ENCODE results near the gene SH3RF3.

Gene SH3RF3

DNA sequence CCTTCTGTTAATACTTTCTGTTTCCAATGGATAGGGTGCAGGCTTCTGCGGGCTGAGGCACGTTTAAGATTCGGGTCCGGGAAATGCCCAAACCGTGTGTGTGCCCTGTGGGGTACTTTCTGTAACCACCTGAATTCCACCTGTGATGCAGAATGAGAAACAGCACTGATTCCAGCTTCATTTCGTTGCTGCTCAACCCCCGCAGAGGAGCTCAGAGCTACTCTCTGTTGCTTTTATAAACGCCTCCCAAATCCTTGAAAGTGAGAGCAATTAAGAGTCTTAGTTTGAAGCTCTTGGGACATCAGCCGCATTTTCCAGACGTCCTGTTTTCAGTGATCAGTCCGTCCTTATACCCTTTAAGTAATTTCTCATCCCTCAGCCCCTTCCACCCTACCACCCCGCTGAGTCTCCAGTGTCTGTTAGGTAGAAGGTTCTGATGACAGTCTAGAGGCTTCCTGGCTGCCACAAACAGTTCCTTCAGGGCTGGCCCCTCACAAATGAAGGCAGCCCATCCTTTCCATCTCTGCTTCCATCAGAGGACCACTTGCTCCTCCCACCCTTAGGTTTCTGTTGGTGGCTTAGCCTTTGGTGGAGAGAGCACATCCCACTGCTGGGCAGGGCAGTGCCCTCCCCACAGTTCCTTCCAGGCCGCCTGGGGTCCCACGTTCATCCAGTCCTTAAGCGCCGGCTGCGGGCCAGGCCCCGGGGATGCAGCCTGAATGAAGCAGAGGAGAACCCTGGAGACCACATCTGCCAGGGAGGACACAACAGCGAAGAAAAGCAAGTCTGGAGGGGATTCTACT is 254.7 kb downstream of the SH3RF3 start:
- no peak for DNase-seq

GRCh38 chr2:109384308-109385271 is 255.6 kb downstream of the SH3RF3 start:
- no peak for DNase-seq

DNA sequence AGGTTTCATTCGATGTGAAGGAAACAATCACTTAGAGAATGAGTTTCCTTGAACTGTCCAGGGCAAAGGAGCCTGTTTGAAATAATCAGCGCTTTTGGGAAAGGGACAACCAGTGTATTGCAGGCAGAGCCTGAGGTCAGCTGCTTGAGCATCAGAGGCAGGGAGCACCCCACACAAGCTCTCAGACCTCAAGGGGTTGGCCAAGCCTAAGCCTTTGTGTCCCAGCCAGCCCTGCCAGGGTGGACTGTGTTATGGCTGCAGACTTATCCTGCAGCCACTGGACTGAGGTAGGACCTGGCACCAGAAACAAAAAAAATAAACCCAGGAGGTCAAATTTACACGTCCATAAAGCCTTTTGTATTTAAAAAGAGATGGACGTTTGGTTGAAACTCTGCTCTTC is 256.5 kb downstream of the SH3RF3 start:
- DNase-seq = no peak

- no peak for DNase-seq
Measured at GRCh38 chr2:109386004-109386695, 257.1 kb downstream of the SH3RF3 start.

- no peak for DNase-seq
Measured at GRCh38 chr2:109387221-109387735, 258.3 kb downstream of the SH3RF3 start.

DNA sequence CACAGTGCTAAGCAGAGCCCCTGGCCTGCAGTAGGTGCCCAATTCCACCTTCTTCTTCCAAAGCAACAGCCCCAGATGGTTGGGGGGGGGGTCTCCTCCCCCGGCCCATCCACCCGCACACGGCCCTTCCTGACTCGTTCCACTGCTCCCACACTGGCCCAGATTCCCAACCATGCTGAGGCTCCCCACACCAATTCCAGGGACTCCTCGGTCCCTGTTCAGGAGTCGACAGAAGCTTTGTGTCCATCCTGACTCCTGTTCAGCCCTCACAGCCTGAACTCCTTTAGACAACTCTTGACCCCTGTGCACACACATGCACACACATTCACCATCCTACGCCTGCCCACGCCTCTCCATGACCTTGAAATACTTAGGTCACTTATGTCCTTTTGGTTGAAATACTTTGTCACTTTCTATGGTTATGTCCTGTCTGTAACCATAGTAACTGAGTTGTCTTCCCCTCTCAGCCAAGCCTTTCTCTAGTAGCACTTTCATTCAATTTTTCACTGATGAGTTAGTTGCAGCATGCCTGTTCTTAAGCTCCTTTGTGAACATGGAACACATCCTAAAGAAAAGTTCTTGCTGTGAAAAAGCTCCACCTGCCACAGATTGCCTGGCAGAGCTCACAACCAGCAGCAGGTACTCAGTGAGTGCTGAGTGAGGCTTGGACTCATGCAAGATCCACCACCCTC is 258.9 kb downstream of the SH3RF3 start:
- DNase-seq = no peak

GRCh38 chr2:109391243-109391642 is 262.2 kb downstream of the SH3RF3 start:
- DNase-seq = no peak

- DNase-seq = no peak
Measured at GRCh38 chr2:109392140-109392539, 263.1 kb downstream of the SH3RF3 start.

GRCh38 chr2:109392816-109393661 is 264.0 kb downstream of the SH3RF3 start:
- DNase-seq = no peak

GRCh38 chr2:109393662-109393972 is 264.6 kb downstream of the SH3RF3 start:
- DNase-seq = no peak

DNA sequence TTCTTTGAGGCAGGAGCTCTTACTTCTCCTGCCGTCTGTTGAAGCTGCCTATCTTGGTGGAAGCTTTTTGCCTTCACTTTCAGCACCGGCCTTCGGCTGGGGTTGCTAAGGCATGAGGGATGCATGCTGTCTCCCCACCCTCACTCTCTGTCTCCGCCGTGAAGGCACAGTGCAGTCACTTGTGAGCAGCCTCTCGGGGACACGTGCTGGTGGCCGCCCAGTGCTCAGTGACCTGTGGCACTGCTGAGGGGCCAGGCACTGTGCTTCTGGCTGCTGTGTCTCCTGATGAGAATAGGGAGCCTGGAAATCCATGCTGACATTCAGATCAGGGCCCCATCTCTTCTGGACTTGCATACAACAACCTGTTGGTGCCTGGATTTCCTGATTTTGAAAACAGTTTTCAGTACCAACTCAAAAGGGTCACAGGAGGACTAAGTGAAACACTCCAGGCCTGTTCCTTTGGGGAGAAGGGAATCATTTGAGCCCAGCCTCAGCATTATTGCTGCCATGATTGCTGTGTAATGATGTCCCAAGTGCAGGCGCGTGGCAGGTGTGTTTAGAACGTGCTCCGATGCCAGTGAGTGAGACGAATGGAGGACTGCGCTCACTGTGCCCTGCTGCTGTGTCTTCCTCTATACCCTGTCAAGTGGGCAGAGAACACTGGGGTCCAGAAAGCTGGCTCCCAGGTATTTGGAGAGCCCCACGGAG is 266.6 kb downstream of the SH3RF3 start:
- DNase-seq = no peak

DNA sequence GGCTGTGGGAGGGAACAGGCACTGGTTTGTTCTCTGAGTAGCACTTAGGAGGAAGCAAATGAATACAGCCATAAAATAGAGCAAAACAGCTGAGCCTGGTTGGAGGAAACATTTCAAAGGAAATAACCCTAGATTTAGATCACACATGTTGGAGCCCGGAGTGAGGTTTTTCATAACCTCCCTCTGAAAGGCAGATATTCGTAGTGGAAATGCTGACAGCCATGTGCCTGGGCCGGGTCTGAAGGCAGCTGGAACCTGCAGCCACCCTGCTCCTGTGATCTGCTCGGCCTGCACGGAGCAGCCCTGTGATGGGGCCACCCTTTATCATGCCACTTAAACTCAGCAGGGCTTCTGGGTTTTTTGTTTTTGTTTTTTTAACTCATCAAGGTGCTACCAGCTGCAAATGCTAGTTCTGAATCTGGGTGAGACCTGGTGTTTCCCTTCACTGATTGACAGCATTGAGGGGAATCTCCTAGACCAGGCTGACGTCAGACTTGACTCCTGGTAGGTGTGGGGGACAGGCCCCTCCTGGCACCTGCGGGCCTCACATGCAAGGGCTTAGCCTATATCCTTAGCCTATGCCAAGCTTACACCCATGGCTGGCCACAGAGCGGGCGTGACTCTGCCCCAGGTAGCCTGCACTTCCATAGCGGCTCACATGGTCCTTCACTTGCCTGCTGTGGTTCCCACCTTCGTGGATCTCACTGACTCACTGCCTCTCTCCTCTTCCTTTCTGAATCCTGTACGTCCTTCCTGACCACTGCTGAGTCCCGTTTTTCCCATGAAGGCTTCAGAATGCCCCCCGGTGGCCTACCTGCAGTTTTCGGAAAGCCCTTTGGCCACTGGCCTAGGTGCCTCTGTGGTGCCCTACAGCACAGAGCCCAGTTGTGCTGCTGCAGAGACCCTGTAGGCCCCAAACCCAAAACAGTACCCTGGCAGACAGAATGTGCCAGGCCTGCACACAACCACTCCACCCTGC is 267.5 kb downstream of the SH3RF3 start:
- no peak for DNase-seq

- DNase-seq = no peak
Measured at GRCh38 chr2:109397893-109398292, 268.9 kb downstream of the SH3RF3 start.

GRCh38 chr2:109398366-109399015 is 269.5 kb downstream of the SH3RF3 start:
- DNase-seq = no peak

GRCh38 chr2:109399066-109399465 is 270.1 kb downstream of the SH3RF3 start:
- no peak for DNase-seq

- no peak for DNase-seq
Measured at GRCh38 chr2:109400102-109400501, 271.1 kb downstream of the SH3RF3 start.

DNA sequence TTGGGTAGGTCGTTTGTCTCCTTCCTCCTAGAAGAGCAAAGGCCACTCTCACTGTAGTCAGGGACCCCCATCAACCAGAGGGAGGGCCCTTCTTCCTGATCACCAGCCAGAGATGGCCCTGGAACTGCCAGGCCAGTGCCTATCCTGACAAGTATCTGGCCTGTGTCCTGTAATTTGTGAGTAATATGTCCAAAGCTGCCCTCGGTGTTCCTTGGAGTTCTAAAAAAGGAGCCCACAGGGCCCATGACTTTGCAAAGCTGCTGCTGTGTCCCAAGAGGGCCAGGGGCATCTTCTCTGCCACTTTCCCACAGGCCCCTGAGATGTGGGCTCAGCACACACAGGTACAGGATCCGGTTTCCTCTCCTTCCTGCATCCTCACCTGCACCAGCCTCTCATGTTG is 272.4 kb downstream of the SH3RF3 start:
- DNase-seq = no peak

DNA sequence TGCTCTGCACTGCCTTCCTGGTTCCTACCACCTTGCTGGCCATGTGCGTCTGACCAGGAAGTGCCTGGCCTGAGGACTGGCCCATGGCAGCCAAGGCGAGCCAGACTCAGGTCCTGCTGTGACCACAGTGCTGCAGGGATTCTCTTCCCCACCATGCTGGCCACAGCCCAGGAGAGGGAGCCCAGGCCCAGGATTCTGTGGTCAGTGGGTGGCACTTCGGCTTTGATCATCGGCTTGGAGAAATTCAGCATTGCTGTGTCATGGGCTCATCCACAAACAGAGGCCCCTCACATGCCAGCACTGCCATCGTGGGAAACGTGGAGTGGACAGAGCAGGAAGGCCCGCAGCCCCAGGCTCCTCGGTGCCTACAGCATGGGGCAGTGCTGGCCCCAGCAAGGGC is 273.2 kb downstream of the SH3RF3 start:
- DNase-seq = no peak
